ENCODE results near the gene CAPZB.
A peak's percentile ranks its signal among the peaks of the same experiment; 100 is the strongest.
"Not testable (repeated sequence)": the region's sequence is repeated elsewhere in the genome, so short reads cannot be mapped to it uniquely, and the experiment has no call there.

Gene CAPZB

DNA sequence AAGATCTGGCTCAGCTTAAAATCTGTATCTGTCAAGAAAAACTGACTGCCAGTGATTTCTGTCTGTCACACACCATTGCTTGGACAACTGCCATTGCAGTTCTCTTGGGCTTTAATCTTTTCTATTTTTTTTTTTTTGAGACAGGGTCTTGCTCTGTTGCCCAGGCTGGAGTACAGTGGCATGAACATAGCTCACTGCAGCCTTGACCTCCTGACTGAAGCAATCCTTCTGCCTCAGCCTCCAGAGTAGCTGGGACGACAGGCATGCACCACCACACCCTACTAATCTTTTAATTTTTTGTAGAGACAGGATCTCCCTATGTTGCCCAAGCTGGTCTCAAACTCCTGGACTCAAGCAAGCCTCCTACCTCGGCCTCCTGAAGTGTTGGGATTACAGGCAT, 14.5 kb upstream of the CAPZB start:
- DNase-seq: not testable (repeated sequence)

DNA sequence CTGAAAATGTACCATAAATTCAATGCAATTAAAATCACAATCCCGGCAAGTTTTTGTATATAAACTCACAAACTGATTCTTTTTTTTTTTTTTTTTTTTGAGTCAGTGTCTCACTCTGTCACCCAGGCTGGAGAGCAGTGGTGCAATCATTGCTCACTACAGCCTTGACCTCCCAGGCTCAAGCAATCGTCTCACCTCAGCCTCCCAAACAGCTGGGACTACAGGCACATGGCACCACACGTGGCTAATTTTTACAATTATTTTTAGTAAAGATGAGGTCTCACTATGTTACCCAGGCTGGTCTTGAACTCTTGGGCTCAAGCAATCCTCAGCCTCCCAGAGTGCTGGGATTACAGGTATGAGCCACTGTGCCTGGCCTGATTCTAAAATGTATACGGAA, 12.1 kb upstream of the CAPZB start:
- DNase-seq: not testable (repeated sequence)

DNA sequence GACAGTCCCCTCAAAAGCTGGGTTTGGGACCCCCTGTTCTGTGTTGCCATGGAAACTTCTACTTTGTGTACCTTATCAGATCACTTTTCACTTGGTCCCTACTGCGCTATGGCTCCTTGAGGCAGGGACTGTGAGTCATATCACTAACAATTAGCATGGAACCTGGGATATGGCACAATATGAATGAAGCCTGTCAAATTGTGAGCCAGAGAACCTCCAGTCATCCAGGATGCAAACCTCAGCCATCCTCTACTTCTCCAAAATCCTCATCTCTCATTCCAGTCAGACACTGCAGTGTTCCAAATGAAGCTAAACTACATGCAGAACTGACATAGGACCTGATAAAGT, 11.2 kb upstream of the CAPZB start:
- no peak for DNase-seq

DNA sequence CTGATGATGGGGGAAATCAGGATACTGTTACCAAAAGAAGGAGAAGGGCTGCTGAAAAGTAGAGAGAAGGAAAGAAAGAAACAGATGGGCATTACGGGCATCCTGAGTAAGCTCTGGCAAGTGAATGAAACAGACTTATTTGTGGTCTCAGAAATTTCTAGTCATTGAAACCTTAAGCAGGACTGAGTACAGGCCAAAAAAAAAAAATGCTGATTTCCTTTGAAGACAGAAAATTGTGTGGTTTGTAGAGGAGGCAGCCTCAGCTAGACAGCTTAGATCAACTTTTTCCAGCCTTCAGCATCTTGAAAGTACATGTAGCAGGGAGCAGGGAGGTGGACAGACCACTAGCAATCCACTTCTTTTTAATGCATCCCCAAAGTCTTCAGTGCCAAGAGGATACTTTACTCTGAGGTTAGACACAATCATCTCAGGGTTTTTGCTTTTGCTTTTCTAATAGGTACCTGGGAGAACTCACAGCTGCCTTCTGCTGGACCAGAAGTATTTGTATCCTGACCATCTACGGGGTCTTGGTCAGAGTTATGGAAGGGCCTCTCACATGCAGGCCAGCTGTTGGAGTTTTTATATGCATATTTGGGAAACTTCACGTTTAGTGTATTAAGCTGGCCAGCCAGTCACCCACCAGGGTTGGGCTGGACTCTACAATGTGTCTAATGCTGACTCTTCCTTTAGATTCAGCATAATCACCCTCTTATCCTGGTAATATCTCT, 10.6 kb upstream of the CAPZB start:
- DNase-seq: no peak

DNA sequence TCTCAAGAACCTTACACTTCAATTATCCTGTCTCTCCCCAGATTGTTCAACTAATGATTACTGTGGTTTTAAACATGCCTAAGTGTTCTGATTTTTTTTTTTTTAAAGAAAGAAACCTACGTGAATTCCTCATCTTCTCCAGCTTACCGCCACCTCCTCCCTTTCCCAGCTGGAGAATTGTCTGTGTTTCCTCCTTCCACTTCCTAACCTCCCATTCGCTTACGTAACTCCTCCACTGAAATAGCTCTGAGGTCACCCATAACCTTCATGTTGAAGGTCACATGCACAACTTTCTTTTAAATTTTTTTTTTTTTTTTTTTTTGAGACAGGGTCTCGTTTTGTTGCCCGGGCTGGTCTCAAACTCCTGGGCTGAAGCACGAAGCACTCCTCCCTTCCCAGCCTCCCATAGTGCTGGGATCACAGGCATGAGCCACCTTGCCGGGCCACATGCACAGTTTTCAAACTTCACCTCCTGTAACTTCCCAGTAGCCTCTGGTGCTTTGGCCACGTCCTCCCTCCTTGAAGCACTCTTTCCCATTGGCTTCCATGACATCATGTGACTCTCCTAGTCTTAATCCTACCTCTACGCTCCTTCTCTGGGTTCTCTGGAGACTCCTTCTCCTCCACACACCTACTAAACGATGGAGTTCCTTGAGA, 9.8 kb upstream of the CAPZB start:
- no peak for DNase-seq

DNA sequence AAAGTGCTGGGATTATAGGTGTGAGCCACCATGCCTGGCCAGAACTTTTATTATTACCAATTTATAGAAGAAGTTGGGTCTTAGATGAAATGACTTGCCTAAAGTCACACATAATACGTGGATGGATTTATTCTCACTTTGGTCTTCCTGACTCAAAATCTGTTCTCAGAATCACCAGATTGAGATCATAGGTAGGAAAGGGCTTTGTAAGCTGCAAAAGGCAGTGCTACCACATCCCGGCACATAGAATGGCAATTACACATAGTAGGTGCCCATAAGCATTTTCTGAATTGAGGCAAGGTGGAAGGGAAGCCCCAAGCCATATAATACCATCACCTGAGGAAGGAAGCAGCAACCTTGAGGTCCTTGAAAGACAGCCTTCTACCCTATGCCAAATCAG, 8.2 kb upstream of the CAPZB start:
- DNase-seq: no peak

DNA sequence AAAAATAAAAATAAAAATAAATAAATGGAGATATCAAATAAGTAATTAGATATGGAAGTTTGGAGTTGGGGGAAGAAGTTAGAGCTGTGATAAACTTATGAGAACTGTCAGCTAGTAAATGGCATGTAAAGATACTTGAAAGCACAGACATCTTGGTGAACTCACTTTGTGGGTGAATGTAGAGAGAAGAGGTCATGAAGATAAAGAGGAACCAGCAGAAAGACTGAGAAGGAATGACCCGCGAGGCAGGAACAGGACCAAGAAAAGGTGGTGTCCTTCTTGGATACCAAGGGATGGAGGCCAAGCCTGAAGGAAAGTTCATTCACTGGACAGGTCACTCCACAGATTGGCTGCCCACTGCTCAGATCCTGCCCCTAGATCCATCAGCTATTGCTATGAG, 4.7 kb upstream of the CAPZB start:
- no peak for DNase-seq

DNA sequence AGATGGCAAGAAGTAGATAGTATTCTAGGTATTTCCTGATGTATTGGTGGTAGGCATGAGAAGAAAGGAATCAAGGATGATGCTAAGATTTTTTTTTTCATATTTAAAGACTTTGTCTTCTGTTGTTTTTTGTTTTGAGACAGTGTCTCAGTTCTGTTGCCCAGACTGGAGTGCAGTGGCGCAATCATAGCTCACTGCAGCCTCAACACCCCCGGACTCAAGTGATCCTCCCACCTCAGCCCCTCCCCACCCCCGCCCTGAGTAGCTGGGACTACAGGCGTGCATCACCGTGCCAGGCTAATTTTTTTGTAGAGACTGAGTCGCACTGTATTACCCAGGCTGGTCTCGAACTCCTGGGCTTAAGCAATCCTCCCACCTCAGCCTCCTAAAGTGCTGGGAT, 2.8 kb upstream of the CAPZB start:
- no peak for DNase-seq

DNA sequence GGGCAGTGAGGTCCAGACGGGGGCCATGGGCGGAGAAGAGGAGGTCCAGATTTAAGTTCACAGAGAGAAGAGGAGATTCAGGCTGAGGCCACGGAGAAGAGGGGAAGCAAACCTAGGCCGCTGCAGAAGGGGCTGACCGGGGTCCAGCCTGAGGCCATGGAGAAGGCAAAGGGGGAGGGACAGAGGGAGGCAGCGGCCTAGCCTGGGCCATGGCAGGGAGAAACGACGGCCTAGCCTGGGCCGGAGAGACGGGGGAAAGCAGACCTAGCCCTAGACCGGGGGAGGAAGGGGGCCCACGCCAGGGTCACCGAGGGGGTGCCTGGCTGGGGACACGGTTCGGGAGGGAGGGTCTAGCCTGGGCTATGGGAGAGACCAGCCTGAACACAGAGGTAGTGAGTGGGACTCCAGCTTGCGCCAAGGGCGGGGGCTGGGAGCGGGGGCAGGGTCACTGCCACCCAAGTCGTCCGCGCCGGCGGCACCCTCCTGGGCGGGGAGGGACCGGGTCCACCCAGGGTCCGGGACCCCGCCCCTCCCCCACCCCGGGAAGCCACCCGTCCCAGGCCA, 459 bp downstream of the CAPZB start:
- peak in 4 of 58 donors; percentile 44 to 69 (median 53) for DNase-seq

DNA sequence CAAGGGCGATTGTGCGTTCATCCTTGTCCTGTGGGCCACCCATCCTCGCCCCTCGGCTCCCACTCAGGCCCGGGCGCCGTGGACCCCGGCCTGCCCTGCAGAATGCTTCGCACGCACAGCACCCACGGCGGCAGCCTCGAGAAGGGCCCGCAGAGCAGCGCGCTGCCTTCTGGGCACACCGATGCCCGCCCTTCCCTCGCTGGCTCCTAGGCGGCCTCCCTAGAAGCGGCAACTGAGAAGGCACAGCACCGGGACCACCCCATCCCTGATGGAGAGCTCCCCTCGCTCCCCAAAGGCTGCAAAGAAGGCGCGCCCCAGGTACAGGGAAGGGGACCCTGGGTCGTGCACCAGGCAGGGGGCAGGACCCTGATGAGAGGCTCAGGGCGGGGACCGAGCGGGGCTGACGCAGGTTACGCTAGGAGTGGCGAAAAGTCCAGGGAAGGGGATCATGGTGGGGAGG, 971 bp downstream of the CAPZB start:
- DNase-seq: no peak

DNA sequence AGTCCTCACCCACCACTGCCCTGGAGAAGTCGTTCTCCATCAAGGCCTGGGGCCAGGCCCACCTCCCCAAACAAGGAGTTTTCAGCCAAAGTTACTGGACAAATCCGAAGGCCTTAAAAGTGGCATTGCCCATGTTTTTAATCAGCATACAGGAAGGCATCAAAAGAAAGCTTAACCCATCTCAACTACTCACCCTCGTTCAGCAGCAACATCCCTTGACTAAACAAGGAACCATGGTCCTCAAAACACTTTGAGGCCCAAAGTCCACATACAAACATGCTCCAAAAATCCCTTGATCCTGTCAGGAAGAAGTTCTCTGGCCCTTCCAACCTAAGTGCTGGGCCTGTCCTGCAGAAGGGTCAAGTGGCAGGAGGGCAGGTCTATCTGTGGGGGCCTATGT, 1.6 kb downstream of the CAPZB start:
- DNase-seq: no peak

DNA sequence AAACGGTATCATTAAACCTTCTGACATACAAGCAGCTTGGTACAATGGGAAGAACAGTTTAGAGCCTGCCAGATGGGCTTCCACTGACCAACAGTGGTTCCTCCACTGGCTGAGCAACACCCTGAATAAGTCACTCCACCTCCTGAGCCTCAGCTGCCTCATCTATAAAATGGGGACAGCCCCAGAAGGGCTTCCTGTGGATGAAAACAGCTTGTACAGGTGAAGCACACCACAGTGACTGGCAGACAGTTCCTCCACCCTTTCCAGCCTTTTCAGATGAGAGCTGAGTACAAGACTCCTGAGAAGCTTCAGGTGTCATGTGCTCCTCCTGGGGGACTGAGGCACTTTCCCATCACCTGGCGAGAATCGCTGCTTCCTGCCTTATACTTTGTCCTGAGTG, 2.1 kb downstream of the CAPZB start:
- DNase-seq: no peak

DNA sequence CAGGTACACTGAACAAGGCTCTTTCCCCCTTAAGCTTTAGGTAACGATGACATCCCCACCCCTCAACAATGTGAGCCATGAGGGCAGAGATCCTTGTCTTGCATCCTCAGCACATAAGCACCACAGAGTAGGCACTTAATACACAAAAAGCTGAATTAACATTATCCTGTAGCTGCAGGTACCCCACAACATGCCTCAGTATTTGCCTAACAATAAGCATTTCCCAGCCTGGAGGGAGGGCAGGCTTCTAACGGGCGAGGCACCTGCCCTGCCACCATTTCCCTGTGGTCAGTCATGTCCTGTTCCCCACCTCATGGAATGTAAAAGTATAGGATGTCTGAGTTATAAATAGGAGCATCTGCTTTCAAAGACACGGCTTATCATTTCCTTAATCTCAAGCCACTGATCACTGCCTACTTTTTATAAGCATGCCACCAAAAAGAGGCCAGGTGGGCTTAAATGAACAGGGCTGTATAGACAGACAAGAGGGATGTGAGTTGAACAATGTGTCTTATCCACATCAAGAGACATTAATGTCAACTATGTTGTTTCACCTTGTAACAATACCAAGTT, 3.4 kb downstream of the CAPZB start:
- DNase-seq: no peak

DNA sequence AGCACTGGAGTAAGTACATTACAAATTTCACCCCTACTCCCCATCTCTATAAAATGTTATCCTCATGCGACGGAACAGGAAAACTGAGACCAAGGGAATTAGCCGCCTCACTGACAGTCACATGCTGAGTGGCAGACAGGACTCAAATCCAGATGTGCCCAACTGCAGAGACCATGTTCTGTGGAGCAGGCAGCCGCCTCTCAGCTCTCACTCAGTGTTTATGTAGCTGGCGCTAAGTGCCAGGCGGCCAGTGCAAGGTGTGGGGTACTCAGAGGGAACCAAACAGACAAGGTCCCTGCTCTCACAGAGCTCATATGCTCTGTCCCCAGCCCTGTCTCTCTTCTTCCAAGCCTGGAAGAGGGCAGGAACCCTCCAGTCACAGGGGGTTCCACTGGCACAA, 5.1 kb downstream of the CAPZB start:
- DNase-seq: no peak

DNA sequence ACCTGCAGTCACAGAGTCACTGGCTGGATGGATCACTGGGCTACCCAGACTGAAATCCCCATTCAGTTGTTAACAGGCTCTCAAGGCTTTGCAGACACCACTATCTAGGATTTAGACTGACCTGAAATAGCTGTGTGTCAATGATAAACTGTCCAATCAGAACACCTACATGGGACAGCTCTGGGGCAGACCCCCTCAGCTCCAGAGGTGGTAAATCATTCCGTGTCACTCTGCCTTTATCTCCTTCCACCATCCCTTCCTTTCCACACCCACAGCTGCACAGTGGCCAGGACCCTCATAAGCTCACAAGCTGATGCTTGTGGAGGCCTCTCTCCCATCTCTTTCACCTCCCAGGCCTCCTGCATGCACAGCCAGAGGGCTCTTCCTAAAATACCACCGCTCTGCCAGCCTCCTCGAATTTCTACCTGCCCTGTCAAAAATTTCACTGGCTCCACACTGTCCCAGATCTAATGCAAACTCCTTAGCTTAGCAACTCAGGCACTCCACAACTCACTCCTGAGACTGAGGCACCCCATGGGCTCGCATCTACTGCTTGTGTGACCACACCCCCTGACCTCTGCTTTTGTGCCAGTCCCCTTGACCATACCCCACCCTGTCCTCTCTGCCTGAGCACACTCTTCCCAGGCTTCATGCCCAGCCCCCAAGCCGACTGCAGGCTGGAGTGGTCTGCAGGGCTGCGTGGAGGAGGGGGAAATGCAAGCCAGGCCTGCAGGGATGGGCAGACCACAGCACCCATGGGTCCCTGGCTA, 5.8 kb downstream of the CAPZB start:
- no peak for DNase-seq

DNA sequence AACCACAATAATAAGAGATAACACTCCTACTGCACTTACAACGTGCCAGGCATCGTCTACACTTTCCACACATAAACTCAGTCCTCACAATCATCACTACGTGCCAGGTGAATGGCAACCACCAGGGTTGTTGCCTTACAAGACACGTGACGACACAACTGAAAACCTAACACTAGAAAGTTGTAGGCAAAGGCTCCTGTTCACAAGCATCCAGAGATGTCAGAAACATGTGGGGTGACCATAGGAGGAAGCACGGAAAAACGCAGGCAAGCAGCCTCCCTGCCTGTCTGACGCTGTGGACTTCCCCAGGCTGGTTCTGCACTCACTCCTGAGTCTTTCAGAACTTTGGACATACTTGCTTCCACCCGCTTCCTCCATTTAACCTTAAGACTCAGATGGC, 7.0 kb downstream of the CAPZB start:
- no peak for DNase-seq

DNA sequence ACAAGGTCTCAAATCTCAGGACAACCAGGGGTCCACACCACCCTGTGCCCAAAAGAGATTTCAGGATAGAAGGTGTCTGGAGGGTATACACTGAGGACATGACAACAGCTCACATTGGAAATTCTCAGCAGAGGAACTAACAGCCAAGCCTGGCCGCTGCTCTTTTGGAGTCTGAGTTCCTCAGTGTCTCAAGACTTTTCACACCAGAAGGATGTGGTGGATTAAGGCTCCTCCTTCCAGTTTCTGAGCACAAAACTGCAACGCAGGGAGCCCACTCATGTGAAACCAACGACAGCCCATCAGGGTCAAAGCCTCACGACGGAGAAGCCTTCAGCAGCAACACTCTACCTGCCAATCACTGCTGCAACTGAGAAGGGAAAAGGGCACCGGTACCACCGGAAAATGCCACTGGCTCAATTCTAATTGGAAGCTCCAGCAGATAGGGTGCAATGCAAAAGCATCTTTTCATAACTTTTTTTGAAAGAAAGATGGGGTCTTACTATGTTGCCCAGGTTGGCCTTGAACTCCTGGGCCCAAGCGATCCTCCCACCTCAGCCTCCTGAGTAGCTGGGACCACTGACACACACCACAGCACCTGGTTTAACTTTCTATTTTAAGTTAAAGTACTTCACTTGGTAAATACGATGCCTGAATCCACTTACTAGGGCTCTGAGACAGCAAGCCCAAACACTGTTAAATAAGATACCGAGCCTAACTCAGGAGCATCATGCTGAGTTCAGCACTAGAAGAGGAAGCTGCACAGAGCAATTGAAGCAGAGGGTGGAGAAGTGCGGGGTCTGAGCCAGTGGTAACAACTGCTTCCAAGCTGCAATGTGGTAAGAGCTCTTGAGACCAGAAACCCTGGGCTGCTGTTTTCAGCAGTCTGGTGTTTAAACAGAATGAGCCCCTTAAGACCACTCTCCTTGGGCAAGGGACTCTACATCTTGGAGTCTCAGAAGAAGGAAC, 7.8 kb downstream of the CAPZB start:
- DNase-seq: peak in 1 of 58 donors; percentile 32

DNA sequence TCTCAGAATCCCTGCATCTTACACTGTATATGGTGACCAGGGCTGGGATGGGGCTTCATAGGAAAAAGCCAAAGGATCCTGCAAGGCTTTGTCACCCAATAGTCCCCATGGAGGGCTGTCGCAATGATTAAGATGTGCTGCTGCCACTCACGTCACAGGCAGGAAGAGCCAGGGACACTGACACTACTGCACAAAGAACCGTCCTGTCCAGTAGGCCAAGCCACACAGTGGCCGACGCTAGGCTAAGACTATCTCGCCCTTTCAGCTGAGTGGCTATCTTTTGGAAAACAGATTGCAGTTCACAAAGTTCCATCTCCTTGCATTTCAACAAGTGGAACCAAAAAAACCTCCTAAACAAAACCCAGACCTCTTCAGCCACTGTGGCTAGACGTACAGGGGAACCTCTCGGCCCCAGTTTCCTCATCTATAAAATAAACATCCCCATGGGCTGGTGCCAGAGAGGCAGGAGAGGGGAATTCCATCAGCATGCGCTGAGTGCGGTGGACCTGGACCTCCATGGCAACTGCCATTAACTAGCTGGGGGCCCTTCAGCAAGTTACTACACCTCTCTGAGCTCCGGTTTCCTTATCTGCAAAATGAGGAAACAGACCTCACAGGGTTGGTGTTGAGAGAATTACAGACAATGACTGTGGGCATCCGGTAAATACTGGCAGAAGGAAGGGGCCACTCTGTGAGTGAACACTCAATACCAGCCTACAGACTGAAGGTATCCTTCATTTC, 8.7 kb downstream of the CAPZB start:
- no peak for DNase-seq

DNA sequence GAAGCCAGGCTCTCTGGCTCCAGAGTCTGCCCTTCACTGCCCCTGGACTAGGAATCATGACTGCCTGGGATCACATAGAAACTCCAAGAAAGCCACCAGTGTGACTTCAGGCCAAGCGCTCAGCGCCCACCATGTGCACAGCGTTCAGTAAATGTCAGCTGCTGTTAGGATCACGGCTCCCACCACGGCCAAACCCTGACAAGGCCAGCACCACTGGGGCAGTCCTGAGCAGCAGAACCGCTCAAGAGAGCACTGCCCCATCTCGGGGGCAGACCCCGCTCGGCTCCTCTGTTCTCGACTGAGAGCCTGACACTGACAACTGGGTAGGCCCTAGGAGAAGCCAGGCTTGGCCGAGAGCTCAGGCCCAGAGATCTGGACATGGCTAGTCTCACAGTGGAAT, 10.0 kb downstream of the CAPZB start:
- DNase-seq: no peak

DNA sequence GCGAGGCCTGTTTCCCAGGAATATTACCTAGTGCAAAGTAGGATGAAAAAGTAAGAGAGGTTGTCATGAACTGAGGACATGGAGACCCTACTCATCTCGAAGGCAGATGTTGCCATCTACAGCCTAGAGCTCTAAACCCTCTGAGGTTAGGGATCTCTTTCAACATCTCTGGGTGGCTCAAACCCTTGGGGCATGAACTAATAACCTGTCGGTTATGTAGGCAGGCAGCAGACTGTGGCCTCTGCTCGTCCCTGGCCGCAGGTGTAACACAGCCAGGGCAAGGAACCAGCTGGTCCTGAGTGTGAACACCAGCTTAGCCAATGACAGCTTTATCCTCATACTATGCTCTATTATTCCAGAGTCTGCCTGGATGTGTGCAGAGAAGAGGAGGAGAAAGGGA, 13.2 kb downstream of the CAPZB start:
- no peak for DNase-seq

Data from anterior cingulate cortex (tissue), 58 donors.